ENCODE data around the gene DNAH3.
"Not testable (repeated sequence)": the region's sequence is repeated elsewhere in the genome, so short reads cannot be mapped to it uniquely, and the experiment has no call there.

Gene DNAH3

DNA sequence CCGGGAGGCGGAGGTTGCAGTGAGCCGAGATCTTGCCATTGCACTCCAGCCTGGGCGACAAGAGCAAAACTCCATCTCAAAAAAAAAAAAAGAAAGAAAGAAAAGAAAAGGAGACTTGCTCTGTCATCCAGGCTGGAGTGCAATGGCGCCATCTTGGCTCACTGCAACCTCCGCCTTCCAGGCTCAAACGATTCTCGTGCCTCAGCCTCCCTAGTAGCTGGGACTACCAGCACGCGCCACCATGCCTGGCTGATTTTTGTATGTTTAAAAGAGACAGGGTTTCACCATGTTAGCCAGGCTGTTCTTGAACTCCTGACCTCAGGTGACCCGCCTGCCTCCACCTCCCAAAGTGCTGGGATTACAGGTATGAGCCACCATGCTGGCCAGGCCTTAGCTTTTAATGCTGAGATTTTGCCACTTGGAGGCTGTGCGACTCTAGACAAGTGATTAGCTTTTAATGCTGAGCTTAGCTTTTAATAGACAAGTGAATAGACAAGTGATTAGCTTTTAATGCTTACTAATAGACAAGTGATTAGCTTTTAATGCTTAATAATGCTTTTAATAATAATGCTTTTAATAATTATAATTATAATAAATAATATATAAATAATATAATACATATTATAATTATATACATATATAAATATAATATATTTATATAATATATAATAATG lies 17.4 kb upstream of the DNAH3 start:
- no peak for DNase-seq

DNA sequence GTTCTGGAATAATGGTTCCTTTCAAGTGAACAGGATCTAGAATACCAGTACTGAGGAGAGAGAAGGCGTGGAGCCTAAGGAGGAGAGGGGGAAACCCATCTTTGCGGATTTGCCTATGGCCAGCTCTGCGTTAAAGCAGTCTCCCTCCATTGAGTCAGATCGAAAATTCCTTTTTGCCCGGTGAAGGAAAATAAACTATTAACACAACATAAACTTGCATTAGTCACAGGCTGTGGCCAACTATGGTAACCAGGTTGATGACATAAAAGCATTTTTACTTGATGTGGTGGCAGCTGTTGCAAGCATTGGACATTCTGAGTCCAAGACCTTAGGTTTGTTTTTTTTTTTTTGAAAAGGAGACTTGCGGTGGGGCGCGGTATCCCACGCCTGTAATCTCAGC lies 16.7 kb upstream of the DNAH3 start:
- DNase-seq, result no peak

DNA sequence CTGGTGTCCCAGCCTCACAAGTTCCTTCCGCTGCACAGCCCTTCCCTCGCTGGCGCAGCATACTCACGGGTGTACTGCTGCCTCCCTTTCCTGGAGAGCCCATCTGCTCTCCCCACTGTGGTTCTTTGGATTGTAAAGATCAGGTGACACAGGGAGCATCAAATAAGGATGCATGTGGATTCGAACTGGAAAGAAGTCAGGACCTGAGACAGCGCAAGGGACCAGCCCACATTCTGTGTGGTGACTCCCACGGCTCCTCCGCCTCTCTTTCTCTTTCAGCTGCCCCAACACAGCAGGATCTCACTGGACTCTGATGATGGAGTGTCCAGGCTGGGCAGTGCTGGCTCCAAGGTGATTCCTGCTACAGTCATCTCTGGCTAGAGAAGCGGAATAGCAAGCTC lies 15.9 kb upstream of the DNAH3 start:
- no peak for DNase-seq

DNA sequence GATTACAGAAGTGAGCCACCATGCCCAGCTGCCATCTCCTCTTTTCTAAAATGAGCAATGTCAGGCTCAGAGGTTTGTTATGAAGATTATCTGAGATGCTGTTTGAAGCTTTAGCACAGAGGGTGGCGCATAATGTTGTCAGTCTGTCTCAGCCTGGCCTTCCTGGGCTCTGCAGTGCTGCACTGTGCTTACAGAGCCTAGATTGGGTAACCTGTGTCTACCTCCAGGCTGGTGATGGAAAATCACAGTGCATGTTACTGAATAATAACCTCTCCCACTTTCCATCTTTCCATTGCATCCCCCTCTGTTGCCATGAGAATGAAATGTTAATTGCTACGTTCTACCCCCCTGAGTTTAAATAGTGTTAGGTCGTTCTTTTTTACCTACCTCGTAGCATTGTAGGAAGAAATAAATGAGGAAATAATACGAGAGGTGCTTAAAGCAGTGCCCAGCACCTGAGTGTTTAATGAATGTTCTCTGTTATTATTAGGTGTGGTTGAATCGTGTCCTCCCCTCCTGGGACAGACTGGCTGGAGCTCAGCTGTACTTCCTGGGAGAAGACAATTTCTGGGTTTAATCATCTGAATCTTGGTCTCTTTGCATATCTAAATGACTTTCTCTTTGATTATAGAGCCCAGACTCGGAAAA lies 14.0 kb upstream of the DNAH3 start:
- DNase-seq, result no peak

- no peak for DNase-seq
Measured at GRCh38 chr16:21163576-21163975, 12.9 kb upstream of the DNAH3 start.

DNA sequence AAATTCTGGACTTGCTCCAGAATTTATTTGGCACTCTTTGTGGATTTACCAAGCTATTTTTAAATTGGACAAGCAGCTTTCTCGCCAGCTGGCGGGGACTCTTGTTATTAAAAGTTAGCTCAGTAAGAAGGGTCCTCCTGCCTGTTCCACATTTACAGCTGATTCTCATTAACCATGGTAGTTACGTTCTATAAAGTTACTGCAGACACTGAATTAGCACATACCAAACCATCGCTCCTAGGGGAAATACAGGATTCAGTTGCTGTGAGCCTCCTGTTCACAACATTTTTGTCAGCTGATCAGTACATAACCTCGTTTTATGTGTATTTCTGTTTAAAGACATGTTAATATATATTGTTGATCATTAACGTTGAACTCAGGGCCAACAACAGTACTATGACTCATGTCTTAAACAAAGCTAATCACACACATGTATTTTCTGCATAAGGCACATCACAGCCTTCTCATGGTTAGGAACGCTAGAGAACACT lies 12.1 kb upstream of the DNAH3 start:
- no peak for DNase-seq

DNA sequence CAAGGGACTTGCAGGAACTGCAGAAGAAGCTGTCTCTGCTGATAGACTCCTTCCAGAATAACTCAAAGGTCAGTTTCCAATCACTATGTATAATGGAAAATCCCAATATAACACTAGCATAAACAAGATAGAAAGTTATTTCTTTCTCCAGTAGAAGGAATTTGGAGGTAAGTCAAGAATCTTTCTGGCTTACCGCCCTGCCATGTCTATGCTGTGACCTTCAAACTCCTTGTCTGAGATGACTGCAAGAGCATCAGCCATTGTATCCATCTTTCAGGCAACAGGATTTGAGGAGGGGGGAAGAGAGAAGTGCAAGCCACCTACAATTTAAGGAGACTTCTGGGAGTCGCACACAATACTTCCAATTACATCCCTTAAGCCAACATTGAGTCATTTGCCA lies 10.6 kb upstream of the DNAH3 start:
- DNase-seq, result no peak

DNA sequence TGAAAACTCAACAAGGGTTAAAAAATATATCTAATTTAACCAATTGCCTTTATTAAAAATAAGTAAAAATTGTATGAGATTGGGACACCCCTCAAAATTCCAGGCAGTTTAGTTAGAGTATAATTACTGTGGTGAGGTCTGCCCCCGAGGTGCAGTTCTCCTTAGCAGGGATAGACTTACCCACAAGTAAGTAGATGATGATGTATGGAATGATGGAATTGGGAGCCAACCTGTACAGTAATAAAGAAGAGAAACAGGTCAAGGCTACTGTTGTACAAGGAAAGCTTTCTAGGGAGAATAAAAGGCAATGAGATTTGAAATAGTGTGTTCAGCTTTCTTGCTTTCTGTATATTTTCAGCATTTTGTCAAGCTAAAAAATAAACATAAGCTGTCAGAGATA lies 9.6 kb upstream of the DNAH3 start:
- DNase-seq, result no peak

DNA sequence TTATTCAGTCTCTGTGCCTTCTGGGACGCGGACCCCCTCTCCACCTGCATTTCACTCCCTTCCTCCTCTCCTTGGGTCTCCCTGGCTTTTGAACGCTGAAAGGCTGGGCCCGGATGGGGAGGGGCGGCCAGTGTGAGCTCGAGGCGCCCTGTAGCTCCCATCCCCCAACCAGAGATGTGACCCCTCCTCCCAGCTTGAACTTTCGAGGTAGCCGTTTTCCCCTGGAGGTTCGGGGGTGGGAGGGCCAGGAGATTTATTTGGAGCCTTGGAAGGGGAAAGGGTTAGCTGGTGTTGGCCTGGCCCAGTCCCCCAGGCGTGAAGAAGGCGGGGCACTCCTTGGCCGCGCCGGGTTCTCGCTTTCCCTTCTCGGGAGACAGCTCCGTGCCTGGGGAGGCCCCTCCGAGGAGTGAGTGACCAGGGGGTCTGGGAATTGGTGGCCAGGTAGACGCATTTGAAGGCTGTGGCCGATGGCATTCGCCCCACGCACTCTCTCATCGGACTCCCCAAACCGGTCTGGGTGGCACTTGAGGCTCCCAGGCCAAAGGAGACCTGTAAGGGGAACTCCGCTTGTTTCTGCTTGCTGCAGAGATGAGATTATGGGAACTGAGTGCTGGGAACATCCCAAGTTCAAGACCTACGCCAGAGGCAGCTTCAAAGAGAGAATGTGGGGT lies 8.8 kb upstream of the DNAH3 start:
- no peak for DNase-seq

GRCh38 chr16:21158208-21159110 lies 7.8 kb upstream of the DNAH3 start, which contains the start of gene LDAF1:
LDAF1 (plus strand) TSS chr16:21158674; CDS start chr16:21161183, 2,509 bp downstream.
- DNase-seq, result no peak

- DNase-seq, result no peak
Measured at GRCh38 chr16:21157632-21158031, 7.0 kb upstream of the DNAH3 start.

DNA sequence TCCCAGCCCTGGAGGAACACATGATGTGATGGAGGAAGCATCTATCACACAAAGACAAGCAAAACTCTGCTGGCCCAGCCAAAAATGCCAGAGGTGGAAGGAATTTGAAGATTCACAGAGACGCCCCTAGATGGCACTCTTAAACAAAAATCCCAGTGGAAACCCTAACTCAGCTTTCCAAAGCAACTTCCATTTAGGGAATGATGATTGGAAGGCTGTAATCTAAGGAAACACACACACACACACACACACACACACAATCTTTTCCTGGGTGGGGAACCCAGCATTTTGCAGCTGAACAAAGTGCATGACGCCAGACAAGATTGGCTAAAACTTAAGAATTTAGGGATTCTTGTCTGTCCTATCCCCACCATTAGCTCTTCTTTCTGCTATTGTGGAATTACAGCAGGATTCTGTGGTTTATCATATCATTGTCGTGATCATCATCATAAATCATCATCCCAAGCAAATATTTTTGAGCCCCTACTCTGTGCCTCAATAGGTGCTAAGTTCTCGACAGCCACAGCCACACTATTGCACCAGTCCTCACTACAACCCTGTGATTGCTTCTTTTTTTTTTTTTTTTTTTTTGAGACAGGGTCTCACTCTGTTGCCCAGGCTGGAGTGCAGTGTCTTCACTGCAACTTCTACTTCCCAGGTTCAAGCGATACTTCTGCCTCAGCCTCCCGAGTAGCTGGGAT lies 6.3 kb upstream of the DNAH3 start:
- DNase-seq, result no peak

- DNase-seq, result not testable (repeated sequence)
Measured at GRCh38 chr16:21156011-21156410, 5.4 kb upstream of the DNAH3 start.

- DNase-seq, result not testable (repeated sequence)
Measured at GRCh38 chr16:21153124-21153729, 2.6 kb upstream of the DNAH3 start.

GRCh38 chr16:21152160-21153030 lies 1.7 kb upstream of the DNAH3 start:
- not testable (repeated sequence) for DNase-seq

DNA sequence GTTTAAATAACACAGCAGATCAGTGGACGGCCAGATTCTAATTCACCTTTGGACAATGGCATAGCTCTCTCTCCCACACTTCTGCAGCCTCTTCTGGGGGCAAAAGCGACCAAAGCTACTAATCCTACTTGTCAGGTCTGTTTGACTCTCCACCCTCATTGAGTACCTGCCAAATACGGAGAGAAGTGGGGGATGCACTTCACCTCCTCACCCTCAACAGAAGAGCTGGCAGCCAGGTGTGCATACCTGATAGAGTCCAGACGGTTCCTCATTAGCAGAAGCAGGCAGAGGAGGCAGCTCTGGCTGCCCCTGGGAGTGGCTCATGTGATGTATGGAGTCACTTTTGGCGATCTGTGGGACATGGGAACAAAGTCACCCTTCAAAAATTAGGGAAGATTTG lies 4.9 kb downstream of the DNAH3 start:
- DNase-seq, result no peak

DNA sequence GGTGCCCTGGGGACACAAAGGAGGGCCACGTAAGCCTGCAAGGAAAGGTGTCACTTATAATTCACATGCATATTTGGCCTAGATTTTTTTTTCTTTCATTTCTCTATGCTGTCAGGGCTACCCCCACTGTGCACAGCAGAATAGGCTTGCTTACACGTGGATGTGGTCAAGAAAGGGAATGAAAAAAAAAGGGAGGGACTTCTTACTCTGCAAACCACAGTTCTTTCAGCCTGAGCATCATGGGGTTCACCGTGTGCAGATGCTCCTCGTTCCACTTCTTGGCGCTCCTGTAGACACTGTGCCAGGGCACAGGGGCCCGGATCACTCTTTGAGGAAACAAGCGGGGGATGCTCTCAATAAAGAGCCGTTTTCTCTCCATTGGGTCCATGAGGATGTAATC lies 16.6 kb downstream of the DNAH3 start:
- no peak for DNase-seq

DNA sequence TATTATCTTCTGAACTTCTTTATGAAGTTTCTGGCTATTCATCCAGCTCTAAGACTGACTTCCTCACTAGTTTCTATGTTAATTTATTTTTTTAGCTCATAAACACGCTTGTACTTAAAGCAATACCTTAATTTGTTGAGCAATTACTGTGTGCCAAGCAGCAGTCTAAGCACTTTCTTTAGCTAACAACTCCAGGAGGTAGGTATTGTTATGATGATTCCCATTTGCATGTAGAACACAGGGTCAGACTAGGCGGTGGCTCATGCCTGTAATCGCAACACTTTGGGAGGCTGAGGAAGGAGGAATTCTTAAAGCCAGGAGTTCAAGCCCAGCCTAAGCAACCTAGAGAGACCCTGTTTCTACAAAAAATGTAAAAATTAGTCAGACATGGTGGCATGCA lies 19.8 kb downstream of the DNAH3 start:
- DNase-seq, result no peak

DNA sequence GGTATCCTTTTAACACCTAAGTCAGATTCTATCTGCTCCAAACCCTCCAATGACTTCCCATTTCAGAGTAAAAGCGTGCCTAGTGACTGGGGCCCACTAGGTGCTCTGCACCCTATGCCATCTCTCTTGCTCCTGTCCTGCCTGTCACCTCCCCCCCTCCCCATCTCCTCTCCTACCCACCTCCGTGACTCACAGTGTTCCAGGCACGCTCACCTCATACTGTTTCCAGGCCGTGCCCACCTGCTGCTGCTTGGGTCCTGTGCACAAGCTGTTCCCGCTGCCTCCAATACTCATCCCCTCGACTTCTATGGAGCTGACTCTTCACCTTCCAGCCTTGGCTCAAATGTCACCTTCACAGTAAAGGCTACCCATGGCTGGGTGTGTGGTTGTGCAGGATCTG lies 21.7 kb downstream of the DNAH3 start:
- DNase-seq, result no peak

- DNase-seq, result no peak
Measured at GRCh38 chr16:21126518-21126917, 24.1 kb downstream of the DNAH3 start.

DNA sequence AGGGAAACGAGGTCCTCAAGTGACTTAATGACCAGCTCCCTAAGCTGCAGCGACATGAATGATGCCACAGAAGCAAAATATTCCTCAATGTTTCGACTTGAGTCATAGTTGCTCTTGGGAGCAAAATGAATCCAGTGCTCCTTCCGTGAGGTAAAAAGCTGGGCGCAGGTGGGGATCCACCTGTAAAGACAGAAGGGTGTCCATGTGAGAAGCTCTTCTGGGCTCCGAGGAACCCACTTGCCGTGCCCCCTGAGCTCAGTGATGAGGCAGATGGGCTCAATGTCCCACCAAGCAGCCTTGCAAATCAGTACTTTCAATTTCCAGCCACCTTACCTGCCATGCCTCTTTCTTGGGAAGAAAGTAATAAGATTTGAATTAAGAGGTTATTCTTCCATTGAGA lies 25.5 kb downstream of the DNAH3 start:
- no peak for DNase-seq
